Ishikawa (cell line): ENCODE measurements around the gene ZNF219.

Experiments used
- CEBPB ChIP-seq: IDR thresholded peaks from 2 replicates; pipeline ENCODE4 v1.6.1; 2012
- FOXM1 ChIP-seq: IDR thresholded peaks from 2 replicates; pipeline ENCODE4 v1.6.1; 2012; ENCODE audit warnings: low read depth, borderline replicate concordance
- REST ChIP-seq: IDR thresholded peaks from 2 replicates; pipeline ENCODE4 v1.6.1; 2012; ENCODE audit warnings: low read depth, mild to moderate bottlenecking
- TCF12 ChIP-seq: IDR thresholded peaks from 2 replicates; pipeline ENCODE4 v1.6.1; 2012; ENCODE audit warnings: low read depth
- TEAD4 ChIP-seq: IDR thresholded peaks from 2 replicates; pipeline ENCODE4 v1.6.1; 2012
- YY1 ChIP-seq: IDR thresholded peaks from 2 replicates; pipeline ENCODE4 v1.6.1; 2012; ENCODE audit warnings: low read depth

DNA sequence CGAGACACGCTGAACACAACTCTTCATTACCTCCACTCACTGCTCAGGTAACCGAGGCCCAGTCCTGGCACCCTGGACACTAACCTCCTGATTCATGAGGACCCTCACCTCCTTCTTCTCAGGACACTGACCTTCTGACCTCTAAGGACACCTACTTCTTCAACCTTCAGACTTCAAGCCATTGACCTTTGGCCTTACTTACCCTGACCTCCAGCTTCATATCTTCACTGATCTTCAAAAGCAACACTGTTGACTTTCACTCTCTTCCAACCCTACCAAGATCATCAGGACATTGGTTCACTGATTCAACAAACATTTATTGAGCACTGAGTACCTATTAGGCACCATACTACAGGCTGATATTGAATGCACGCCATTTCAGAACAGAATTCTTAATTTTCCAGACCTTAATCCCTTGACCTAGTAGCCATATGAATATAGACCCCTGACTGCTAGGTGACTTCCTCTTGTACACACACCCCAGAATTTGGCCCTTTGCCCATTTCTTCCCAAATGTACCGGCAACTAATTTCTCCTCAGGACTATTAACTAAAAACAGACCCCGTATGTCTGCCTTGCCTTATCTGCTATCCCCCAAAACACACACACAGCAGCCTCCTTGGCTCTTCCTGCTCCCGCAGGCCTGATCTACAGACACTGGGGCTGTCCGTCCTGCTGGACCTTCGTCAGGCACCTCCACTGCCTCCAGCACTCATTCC lies 22.6 kb downstream of the ZNF219 start:
- TF ChIP-seq CEBPB (no peak), REST (no peak), FOXM1 (no peak), TCF12 (no peak), YY1 (no peak), TEAD4 (no peak)
